Astrocyte (in vitro differentiated cells and primary cell): ENCODE data around the gene IMPDH1. TPM values are rescaled to one million over a fixed set of nuclear protein-coding genes. Genes with fewer than 3 reads are reported as not detected.

Source experiments
- DNase-seq: peaks from one replicate; pipeline ENCODE4 v3.0.0-alpha.2; 2010; ENCODE audit warnings: low read depth
- FAIRE-seq: peaks from 2 replicates; lab custom pipeline; 2011; peaks lifted over from hg19 to GRCh38; lab: Jason Lieb, UNC
- H2AFZ ChIP-seq: 2 replicates; pipeline ENCODE4 v1.6.0; 2012; ENCODE audit warnings: low read depth, low read length, inconsistent platforms
- H3K27ac ChIP-seq: 2 replicates; pipeline ENCODE4 v1.5.1; 2011; ENCODE audit warnings: low read depth, low read length, inconsistent platforms
- H3K27me3 ChIP-seq: 2 replicates; pipeline ENCODE4 v1.6.0; 2011; ENCODE audit warnings: low read length, inconsistent platforms; ENCODE audit not compliant: insufficient read depth
- H3K36me3 ChIP-seq: 2 replicates; pipeline ENCODE4 v1.5.1; 2011; ENCODE audit warnings: low read length, inconsistent platforms; ENCODE audit not compliant: insufficient read depth
- H3K4me1 ChIP-seq: 2 replicates; pipeline ENCODE4 v1.5.1; 2011; ENCODE audit warnings: low read length, inconsistent platforms; ENCODE audit not compliant: insufficient read depth
- H3K4me2 ChIP-seq: 2 replicates; pipeline ENCODE4 v1.6.0; 2012; ENCODE audit warnings: low read length, inconsistent platforms
- H3K4me3 ChIP-seq: 2 replicates; pipeline ENCODE4 v1.5.1; 2011; ENCODE audit warnings: low read depth, mild to moderate bottlenecking, low read length, inconsistent platforms; ENCODE audit not compliant: insufficient read depth
- H3K79me2 ChIP-seq: 2 replicates; pipeline ENCODE4 v1.6.0; 2012; ENCODE audit warnings: mild to moderate bottlenecking, low read length, inconsistent platforms; ENCODE audit not compliant: insufficient read depth
- H3K9ac ChIP-seq: 2 replicates; pipeline ENCODE4 v1.6.0; 2012; ENCODE audit warnings: mild to moderate bottlenecking, low read length, inconsistent platforms
- H3K9me3 ChIP-seq: 2 replicates; pipeline ENCODE4 v1.5.1; 2012; ENCODE audit warnings: low read depth, mild to moderate bottlenecking, low read length, inconsistent platforms; ENCODE audit not compliant: insufficient read depth
- H4K20me1 ChIP-seq: 2 replicates; pipeline ENCODE4 v1.6.0; 2012; ENCODE audit warnings: low read length, inconsistent platforms; ENCODE audit not compliant: insufficient read depth
- H3K27ac Mint-ChIP-seq: one replicate; pipeline ENCODE4 v1.8.0; 2021; ENCODE audit warnings: mild to moderate bottlenecking, mixed read lengths; ENCODE audit not compliant: unreplicated experiment
- H3K27me3 Mint-ChIP-seq: one replicate; pipeline ENCODE4 v1.8.0; 2021; ENCODE audit warnings: low read depth, mixed read lengths; ENCODE audit not compliant: unreplicated experiment
- H3K36me3 Mint-ChIP-seq: one replicate; pipeline ENCODE4 v1.8.0; 2021; ENCODE audit warnings: low read depth, mixed read lengths; ENCODE audit not compliant: unreplicated experiment
- H3K4me1 Mint-ChIP-seq: one replicate; pipeline ENCODE4 v1.8.0; 2021; ENCODE audit warnings: low read depth, mixed read lengths; ENCODE audit not compliant: unreplicated experiment
- H3K4me3 Mint-ChIP-seq: one replicate; pipeline ENCODE4 v1.8.0; 2021; ENCODE audit warnings: mild to moderate bottlenecking, moderate library complexity, mixed read lengths; ENCODE audit not compliant: unreplicated experiment
- H3K9me3 Mint-ChIP-seq: one replicate; pipeline ENCODE4 v1.8.0; 2021; ENCODE audit warnings: mild to moderate bottlenecking, mixed read lengths; ENCODE audit not compliant: unreplicated experiment
- CTCF ChIP-seq: IDR thresholded peaks from 2 replicates; pipeline ENCODE4 v1.5.1; 2011; ENCODE audit warnings: low read depth, mild to moderate bottlenecking, inconsistent platforms, low read length, moderate library complexity; ENCODE audit not compliant: insufficient read depth
- EZH2 ChIP-seq: IDR thresholded peaks from 2 replicates; pipeline ENCODE4 v1.6.1; 2012; ENCODE audit warnings: mild to moderate bottlenecking, low read length, inconsistent platforms; ENCODE audit not compliant: insufficient read depth
- total RNA-seq: library from RNA; stranded (reverse); gene quantifications from 2 replicates; pipeline ENCODE4 v1.2.1, GENCODE V29; 2021

Gene IMPDH1
- total RNA-seq, 1 donor from 2014 or later = 43.9 TPM

- peaks cover 11% of the 10 kb centered on the region for H3K4me1 Mint-ChIP-seq
- Histone ChIP-seq H3K9ac (no peak overlapping the region), H4K20me1 (peaks cover 9% of the 10 kb centered on the region), H3K27me3 (peaks cover 84% of the 10 kb centered on the region), H3K4me1 (peaks cover 8% of the 10 kb centered on the region), H3K4me2 (no peak overlapping the region), H3K36me3 (no peaks in the 10 kb centered on the region), H3K79me2 (no peaks in the 10 kb centered on the region), H2AFZ (no peak overlapping the region), H3K4me3 (no peak overlapping the region), H3K9me3 (no peaks in the 10 kb centered on the region), H3K27ac (no peak overlapping the region)
- no peak for DNase-seq
- H3K27me3 Mint-ChIP-seq = peaks cover 76% of the 10 kb centered on the region
- H3K4me3 Mint-ChIP-seq = no peak overlapping the region
- H3K27ac Mint-ChIP-seq = no peak overlapping the region
- H3K9me3 Mint-ChIP-seq = no peaks in the 10 kb centered on the region
- FAIRE-seq = no peak
- H3K36me3 Mint-ChIP-seq = no peaks in the 10 kb centered on the region
- TF ChIP-seq CTCF (no peak), EZH2 (no peak)
Measured at GRCh38 chr7:128363261-128363721, 46.5 kb downstream of the IMPDH1 start.

DNA sequence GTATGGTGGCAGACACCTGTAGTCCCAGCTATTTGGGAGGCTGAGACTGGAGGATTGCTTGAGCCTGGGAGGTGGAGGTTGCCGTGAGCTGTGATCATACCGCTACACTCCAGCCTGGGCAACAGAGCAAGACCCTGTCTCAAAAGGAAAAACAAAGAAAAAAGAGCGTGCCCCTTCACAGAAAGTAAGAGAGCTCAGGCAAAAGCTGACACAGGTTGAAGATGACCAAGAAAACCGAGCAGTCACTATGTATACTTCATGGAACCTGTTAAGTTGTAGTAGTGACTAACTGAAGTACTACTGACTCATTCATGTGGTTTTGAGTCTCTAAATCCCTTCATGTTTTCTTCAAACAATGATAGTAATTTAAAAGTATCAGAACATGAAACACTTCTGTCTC, 47.1 kb downstream of the IMPDH1 start:
- H3K79me2 ChIP-seq = no peaks in the 10 kb centered on the region
- FAIRE-seq = no peak
- no peak overlapping the region for H3K4me3 ChIP-seq
- DNase-seq = peak; percentile 66
- peaks cover 8% of the 10 kb centered on the region for H3K4me1 ChIP-seq
- Mint-ChIP-seq H3K36me3 (no peaks in the 10 kb centered on the region), H3K27ac (no peak overlapping the region), H3K4me3 (peak overlapping the region; percentile 70), H3K27me3 (peaks cover 79% of the 10 kb centered on the region), H3K9me3 (no peaks in the 10 kb centered on the region), H3K4me1 (peaks cover 11% of the 10 kb centered on the region)
- H3K9ac ChIP-seq = no peak overlapping the region
- no peak overlapping the region for H3K27ac ChIP-seq
- peaks cover 9% of the 10 kb centered on the region for H4K20me1 ChIP-seq
- no peak for TF ChIP-seq EZH2
- H3K9me3 ChIP-seq = no peaks in the 10 kb centered on the region
- peaks cover 87% of the 10 kb centered on the region for H3K27me3 ChIP-seq
- no peaks in the 10 kb centered on the region for H3K36me3 ChIP-seq
- no peak overlapping the region for H3K4me2 ChIP-seq
- no peak overlapping the region for H2AFZ ChIP-seq

- peaks cover 86% of the 10 kb centered on the region for H3K27me3 ChIP-seq
- peak within 1 kb of the TSS; percentile 81 for H3K4me3 Mint-ChIP-seq
- H3K27ac ChIP-seq = no peak within 1 kb of the TSS
- DNase-seq (no peak), FAIRE-seq (no peak)
- H3K4me2 ChIP-seq = peak within 1 kb of the TSS; percentile 85
- peaks cover 11% of the 10 kb centered on the region for H3K4me1 Mint-ChIP-seq
- peaks cover 8% of the 10 kb centered on the region for H3K4me1 ChIP-seq
- H3K27ac Mint-ChIP-seq = no peak within 1 kb of the TSS
- H3K36me3 ChIP-seq = no peaks in the 10 kb centered on the region
- H3K79me2 ChIP-seq = no peaks in the 10 kb centered on the region
- TF ChIP-seq CTCF (no peak), EZH2 (peak; percentile 57)
- H3K27me3 Mint-ChIP-seq = peaks cover 73% of the 10 kb centered on the region
- H4K20me1 ChIP-seq = peaks cover 9% of the 10 kb centered on the region
- H3K9me3 Mint-ChIP-seq = no peaks in the 10 kb centered on the region
- peak within 1 kb of the TSS; percentile 37 for H3K4me3 ChIP-seq
- H2AFZ ChIP-seq = peak within 1 kb of the TSS; percentile 49
- H3K36me3 Mint-ChIP-seq = no peaks in the 10 kb centered on the region
- no peaks in the 10 kb centered on the region for H3K9me3 ChIP-seq
- no peak within 1 kb of the TSS for H3K9ac ChIP-seq
Measured at GRCh38 chr7:128361411-128362379, 48.1 kb downstream of the IMPDH1 start, which contains the start of gene PRRT4. Gene PRRT4 (minus strand): TSS chr7:128361690.
